Heart right ventricle (tissue), 16 donors: Measurements from ENCODE around the gene AMIGO1. TPM values are rescaled to one million over a fixed set of nuclear protein-coding genes. Genes with fewer than 3 reads are reported as not detected.

Experiments
- ATAC-seq, 8 donors: fragments of 200-7000 bp; cut with Tn5 transposase; one replicate each; pipeline ENCODE4 v1.9.1; 2020; ENCODE audit warnings: mild to moderate bottlenecking in 8 of 8, moderate library complexity in 8 of 8, moderate number of reproducible peaks in 1 of 8
- DNase-seq, 2 donors: peaks; one replicate each; pipeline ENCODE4 v3.0.0-alpha.2; 2020
- H3K27ac ChIP-seq, 10 donors: fragments of 200-600 bp; sonication (generic) in 2 of 10; one replicate each; pipeline versions ENCODE4 v1.5.0 to v1.8.0; 2020 to 2022; ENCODE audit warnings: mild to moderate bottlenecking in 3 of 10
- H3K27me3 ChIP-seq, 7 donors: fragments of 200-600 bp; one replicate each; pipeline ENCODE4 v1.8.0; 2021 to 2022; ENCODE audit warnings: mild to moderate bottlenecking in 2 of 7
- H3K36me3 ChIP-seq, 9 donors: fragments of 200-600 bp; sonication (generic) in 1 of 9; one replicate each; pipeline versions ENCODE4 v1.5.0 to v1.8.0; 2020 to 2022; ENCODE audit warnings: mild to moderate bottlenecking in 2 of 9
- H3K4me1 ChIP-seq, 9 donors: fragments of 200-600 bp; sonication (generic) in 1 of 9; one replicate each; pipeline versions ENCODE4 v1.5.0 to v1.8.0; 2020 to 2022; ENCODE audit warnings: mild to moderate bottlenecking in 4 of 9
- H3K4me3 ChIP-seq, 10 donors: fragments of 200-600 bp; sonication (generic) in 2 of 10; one replicate each; pipeline versions ENCODE4 v1.5.0 to v1.8.0; 2020 to 2022; ENCODE audit warnings: mild to moderate bottlenecking in 7 of 10, moderate library complexity in 2 of 10
- H3K9me3 ChIP-seq, 11 donors: fragments of 200-600 bp in 10 of 11; sonication (generic) in 2 of 11; one replicate each; pipeline versions ENCODE4 v1.5.0 to v1.8.0; 2013 to 2022; ENCODE audit warnings: mild to moderate bottlenecking in 2 of 11, control low read depth in 1 of 11, moderate library complexity in 1 of 11
- WGBS, 2 donors: extraction: QIAGEN DNeasy Blood & Tissue Kit; methylation state at CpG; one replicate each; pipeline ENCODE4 v1.1.7; 2013; ENCODE audit warnings: inconsistent platforms in 1 of 2; 5-methylcytosine and 5-hydroxymethylcytosine counted together
- intact Hi-C, 10 donors: fragments of 100-400 bp; cut with DNase I; formaldehyde crosslinking; loops; one replicate each; pipeline versions ENCODE4 v1.11.1 to v1.14.2; 2022
- polyA plus RNA-seq, 2 donors: library from polyadenylated mRNA; stranded (reverse); fragments of 200-250 nt; gene quantifications; one replicate each; pipeline ENCODE4 v1.2.3, GENCODE V29; 2013
- total RNA-seq, 10 donors: library from RNA; stranded (reverse); fragmentation: NEBNext Ultra II Directional in 3 of 10; extraction: Animal tissue kit (Norgen Biotek cat#: 25700) in 3 of 10; gene quantifications; one replicate each; pipeline versions ENCODE4 v1.2.1 to v1.2.4, GENCODE V29; 2021 to 2023
- TF ChIP-seq, protein P1 (sequence below), 9 donors: fragments of 200-600 bp; sonication (generic) in 2 of 9; IDR thresholded peaks; one replicate each; pipeline versions ENCODE4 v1.5.0 to v1.8.0; 2021 to 2022; ENCODE audit warnings: antibody characterized with exemption in 9 of 9, mild to moderate bottlenecking in 5 of 9, moderate library complexity in 1 of 9
- donor health status: Arrhythmogenic right ventricular cardiomyopathy.
- donor health status: ischemic (EF 13 %, LVEDD 7.1; RV severe dilation, severe dysfunction).
- donor health status: healthy with polysubstance abuse.
- donor health status: DM: no; HTN: yes; CAD: no.
- donor health status: DM: no; HTN: no; CAD: no.
- donor health status: ischemic (EF 25% LVEDD 6.9; RV normal size, moderate dysfunction).
- donor health status: ischemic (EF 25% LVEDD 5.7; RV mildly dilated, moderate dysfunction).
- donor health status: healthy.
- donor health status: DM: yes; HTN: yes; CAD: no.
- donor health status: Ischemic cardiomyopathy.
- donor health status: ischemic (EF 35%, LVEDD 5.7; RV mildly dilated, moderate dysfunction).
- donor health status: nonischemic (EF 11% LVEDD 7.7; RV severe dilation, severe dysfunction).
- donor health status: DM: yes; HTN: yes; CAD: no.
- donor health status: PGD.
- donor health status: ischemic (EF 29% LVEDD 5.4; RV normal size, mild dysfunction).
- donor health status: nonischemic (EF 23%, LVEDD 6.1; RV moderate dilation, normal function).

AMIGO1 gene
- total and polyA plus RNA-seq, 12 donors = 2.8 to 16.6 (median 14.5) TPM

GRCh38 chr1:109483672-109484518, 25.6 kb downstream of the AMIGO1 start, which contains the start of gene ATXN7L2:
TSS of gene ATXN7L2 (plus strand) at chr1:109483905. CDS start at chr1:109483954, 49 bp downstream.
- DNase-seq = peak; percentile 91 to 94
- 1% methylated on average over 38 to 73 of the region's 73 CpGs for WGBS, 2 donors
- H3K4me3 ChIP-seq = peak within 1 kb of the TSS; percentile 33 to 90 (median 82)
- peaks cover 8 to 23% (median 18%) of the 10 kb centered on the region in 9 donors for H3K4me1 ChIP-seq
- H3K9me3 ChIP-seq = no peaks in the 10 kb centered on the region
- peaks cover 0 to 32% (median 4%) of the 10 kb centered on the region in 9 donors for H3K36me3 ChIP-seq
- peaks cover 0 to 9% (median 0%) of the 10 kb centered on the region in 7 donors for H3K27me3 ChIP-seq
- peak; percentile 89 to 96 (median 93) for ATAC-seq
- TF ChIP-seq, protein P1, sequence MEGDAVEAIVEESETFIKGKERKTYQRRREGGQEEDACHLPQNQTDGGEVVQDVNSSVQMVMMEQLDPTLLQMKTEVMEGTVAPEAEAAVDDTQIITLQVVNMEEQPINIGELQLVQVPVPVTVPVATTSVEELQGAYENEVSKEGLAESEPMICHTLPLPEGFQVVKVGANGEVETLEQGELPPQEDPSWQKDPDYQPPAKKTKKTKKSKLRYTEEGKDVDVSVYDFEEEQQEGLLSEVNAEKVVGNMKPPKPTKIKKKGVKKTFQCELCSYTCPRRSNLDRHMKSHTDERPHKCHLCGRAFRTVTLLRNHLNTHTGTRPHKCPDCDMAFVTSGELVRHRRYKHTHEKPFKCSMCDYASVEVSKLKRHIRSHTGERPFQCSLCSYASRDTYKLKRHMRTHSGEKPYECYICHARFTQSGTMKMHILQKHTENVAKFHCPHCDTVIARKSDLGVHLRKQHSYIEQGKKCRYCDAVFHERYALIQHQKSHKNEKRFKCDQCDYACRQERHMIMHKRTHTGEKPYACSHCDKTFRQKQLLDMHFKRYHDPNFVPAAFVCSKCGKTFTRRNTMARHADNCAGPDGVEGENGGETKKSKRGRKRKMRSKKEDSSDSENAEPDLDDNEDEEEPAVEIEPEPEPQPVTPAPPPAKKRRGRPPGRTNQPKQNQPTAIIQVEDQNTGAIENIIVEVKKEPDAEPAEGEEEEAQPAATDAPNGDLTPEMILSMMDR (IDR thresholded peaks at IDR 0.05) = no peak
- intact Hi-C loops = loop anchor here in 2 of 10 donors (5.0 to 10.0 kb wide), 2 partner anchors 57 to 59 kb away; partner anchors contain the start of gene PSMA5 (in 2 of the 2)
- peak within 1 kb of the TSS; percentile 96 to 99 (median 98) for H3K27ac ChIP-seq

GRCh38 chr1:109482791-109483671, 26.5 kb downstream of the AMIGO1 start:
- ATAC-seq (peak; percentile 7 to 68 (median 36)), DNase-seq (peak; percentile 32 to 36)
- H3K27ac ChIP-seq = peak overlapping the region in 7 of 10 donors; percentile 21 to 97 (median 55)
- no peaks in the 10 kb centered on the region for H3K9me3 ChIP-seq
- H3K36me3 ChIP-seq = peaks cover 0 to 27% (median 4%) of the 10 kb centered on the region in 9 donors
- peaks cover 8 to 23% (median 18%) of the 10 kb centered on the region in 9 donors for H3K4me1 ChIP-seq
- peak overlapping the region; percentile 33 to 90 (median 75) for H3K4me3 ChIP-seq
- 12% methylated on average over 29 of the region's 29 CpGs for WGBS, 2 donors
- intact Hi-C loops = loop anchor here in 2 of 10 donors (5.0 to 10.0 kb wide), 2 partner anchors 56 to 58 kb away; partner anchors contain the start of gene PSMA5 (in 2 of the 2)
- H3K27me3 ChIP-seq = peaks cover 0 to 9% (median 0%) of the 10 kb centered on the region in 7 donors
- TF ChIP-seq, protein P1 (IDR thresholded peaks at IDR 0.05) = peak in 1 of 9 donors; percentile 12

- Histone ChIP-seq H3K4me1 (peaks cover 8 to 23% (median 18%) of the 10 kb centered on the region in 9 donors), H3K4me3 (no peak overlapping the region), H3K36me3 (peaks cover 0 to 27% (median 9%) of the 10 kb centered on the region in 9 donors), H3K27ac (no peak overlapping the region), H3K27me3 (peaks cover 0 to 9% (median 0%) of the 10 kb centered on the region in 7 donors), H3K9me3 (no peaks in the 10 kb centered on the region)
- TF ChIP-seq, protein P1 (IDR thresholded peaks at IDR 0.05) = no peak
- DNase-seq (no peak), ATAC-seq (no peak)
- intact Hi-C loops = loop anchor here in 2 of 10 donors (5.0 to 10.0 kb wide), 2 partner anchors 55 to 57 kb away; partner anchors contain the start of gene PSMA5 (in 2 of the 2)
Observed at GRCh38 chr1:109482242-109482641, 27.3 kb downstream of the AMIGO1 start.
